Peyer's patch (tissue), 4 donors: ENCODE results near the gene PPP2R2D.

Source experiments
- POLR2A ChIP-seq, 2 donors: fragments of 450-650 bp; IDR thresholded peaks; one replicate each; pipeline ENCODE4 v1.5.1; 2017; ENCODE audit warnings: antibody characterized with exemption in 2 of 2, mild to moderate bottlenecking in 2 of 2, moderate library complexity in 2 of 2
- TF ChIP-seq, protein P1 (sequence below), 6 experiments: fragments of 450-650 bp in 4 of 6; fragments of 200-600 bp in 2 of 6; sonication (generic) in 1 of 6; IDR thresholded peaks; one replicate each; pipeline ENCODE4 v1.5.1; 2017 to 2019; ENCODE audit warnings: antibody characterized with exemption in 6 of 6, mild to moderate bottlenecking in 3 of 6, moderate library complexity in 1 of 6

DNA sequence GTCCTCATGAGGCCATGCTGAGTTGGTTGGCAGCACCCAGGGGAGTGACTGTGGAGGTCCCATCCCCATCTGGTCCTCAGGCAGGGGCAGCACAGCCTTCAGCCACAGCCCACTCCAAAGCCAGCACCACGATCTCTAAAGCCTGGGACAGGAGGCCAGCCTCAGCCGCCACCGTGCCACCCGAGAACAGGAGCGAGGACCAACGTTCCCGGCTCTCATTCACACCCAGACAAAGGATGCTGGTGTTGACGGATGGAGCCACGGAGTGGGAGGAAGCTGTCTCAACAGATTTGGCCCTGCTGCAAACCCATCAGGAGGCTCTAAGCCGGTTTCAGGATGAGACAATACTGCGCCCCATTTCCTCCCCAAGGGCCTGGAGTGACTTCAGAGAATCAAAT lies 42.7 kb upstream of the PPP2R2D start:
- TF ChIP-seq, protein P1, sequence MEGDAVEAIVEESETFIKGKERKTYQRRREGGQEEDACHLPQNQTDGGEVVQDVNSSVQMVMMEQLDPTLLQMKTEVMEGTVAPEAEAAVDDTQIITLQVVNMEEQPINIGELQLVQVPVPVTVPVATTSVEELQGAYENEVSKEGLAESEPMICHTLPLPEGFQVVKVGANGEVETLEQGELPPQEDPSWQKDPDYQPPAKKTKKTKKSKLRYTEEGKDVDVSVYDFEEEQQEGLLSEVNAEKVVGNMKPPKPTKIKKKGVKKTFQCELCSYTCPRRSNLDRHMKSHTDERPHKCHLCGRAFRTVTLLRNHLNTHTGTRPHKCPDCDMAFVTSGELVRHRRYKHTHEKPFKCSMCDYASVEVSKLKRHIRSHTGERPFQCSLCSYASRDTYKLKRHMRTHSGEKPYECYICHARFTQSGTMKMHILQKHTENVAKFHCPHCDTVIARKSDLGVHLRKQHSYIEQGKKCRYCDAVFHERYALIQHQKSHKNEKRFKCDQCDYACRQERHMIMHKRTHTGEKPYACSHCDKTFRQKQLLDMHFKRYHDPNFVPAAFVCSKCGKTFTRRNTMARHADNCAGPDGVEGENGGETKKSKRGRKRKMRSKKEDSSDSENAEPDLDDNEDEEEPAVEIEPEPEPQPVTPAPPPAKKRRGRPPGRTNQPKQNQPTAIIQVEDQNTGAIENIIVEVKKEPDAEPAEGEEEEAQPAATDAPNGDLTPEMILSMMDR (IDR thresholded peaks at IDR 0.05), result no peak
- TF ChIP-seq POLR2A (IDR thresholded peaks at IDR 0.05), result no peak
